Activated gamma-delta T cell treated with anti-CD3 and anti-CD28 coated beads, Interleukin-2, amount 50 U/mL, for 16 hours (primary cell): ENCODE data around the gene SLC49A3.
"Not testable (repeated sequence)": the region's sequence is repeated elsewhere in the genome, so short reads cannot be mapped to it uniquely, and the experiment has no call there.

ENCODE experiments used
- DNase-seq: peaks from one replicate; pipeline ENCODE4 v3.0.0-alpha.2; 2020; ENCODE audit warnings: low read depth

Gene SLC49A3

GRCh38 chr4:722169-722725, 33.3 kb upstream of the SLC49A3 start:
- no peak for DNase-seq

GRCh38 chr4:721261-722168, 32.6 kb upstream of the SLC49A3 start:
- no peak for DNase-seq

GRCh38 chr4:720111-720860, 31.3 kb upstream of the SLC49A3 start:
- DNase-seq = no peak

GRCh38 chr4:718460-718859, 29.5 kb upstream of the SLC49A3 start:
- DNase-seq = no peak

GRCh38 chr4:717601-718320, 28.8 kb upstream of the SLC49A3 start:
- DNase-seq = no peak

GRCh38 chr4:714087-714486, 25.1 kb upstream of the SLC49A3 start:
- DNase-seq = no peak

DNA sequence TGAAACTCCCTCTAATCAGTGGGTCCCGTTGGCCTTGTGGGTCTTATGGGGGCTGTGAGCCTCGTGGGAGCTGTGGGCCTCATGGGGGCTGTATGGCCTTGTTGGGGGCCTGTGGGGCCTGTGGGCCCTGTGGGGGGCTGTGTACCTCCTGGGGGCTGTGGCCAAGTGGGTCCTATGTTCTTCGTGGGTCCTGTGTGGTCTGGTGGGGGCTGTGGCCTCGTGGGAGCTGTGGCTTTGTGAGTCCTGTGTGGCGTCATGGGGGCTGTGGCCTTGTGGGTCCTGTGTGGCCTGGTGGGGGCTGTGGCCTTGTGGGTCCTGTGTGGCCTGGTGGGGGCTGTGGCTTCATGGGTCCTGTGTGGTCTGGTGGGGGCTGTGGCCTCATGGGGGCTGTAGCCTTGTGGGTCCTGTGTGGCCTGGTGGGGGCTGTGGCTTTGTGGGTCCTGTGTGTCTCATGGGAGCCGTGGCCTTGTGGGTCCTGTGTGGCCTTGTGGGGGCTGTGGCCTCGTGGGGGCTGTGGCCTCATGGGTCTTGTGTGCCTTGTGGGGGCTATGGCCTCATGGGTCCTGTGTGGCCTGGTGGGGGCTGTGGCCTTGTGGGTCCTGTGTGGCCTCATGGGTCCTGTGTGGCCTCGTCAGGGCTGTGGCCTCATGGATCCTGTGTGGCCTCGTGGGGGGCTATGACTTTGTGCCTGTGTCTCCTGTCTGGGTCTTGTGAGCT, 24.1 kb upstream of the SLC49A3 start:
- DNase-seq = no peak

DNA sequence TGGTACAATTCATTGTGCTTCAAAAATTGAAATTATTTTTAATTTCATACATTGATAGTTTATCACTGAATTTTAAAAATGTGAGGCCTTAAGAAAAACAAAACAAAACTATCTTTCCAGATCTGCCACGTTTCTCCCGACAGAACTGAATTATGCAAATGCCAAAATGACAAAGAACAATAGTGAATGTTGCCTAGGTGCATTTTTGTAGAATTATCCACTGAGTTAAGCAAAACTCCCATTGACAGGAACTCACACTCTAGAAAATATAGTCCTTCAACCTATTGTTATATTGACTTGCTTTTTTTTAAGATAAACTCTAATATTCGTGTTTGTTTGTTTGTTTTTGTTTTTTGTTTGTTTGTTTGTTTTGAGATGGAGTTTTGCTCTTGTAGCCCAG, 23.1 kb upstream of the SLC49A3 start:
- no peak for DNase-seq

DNA sequence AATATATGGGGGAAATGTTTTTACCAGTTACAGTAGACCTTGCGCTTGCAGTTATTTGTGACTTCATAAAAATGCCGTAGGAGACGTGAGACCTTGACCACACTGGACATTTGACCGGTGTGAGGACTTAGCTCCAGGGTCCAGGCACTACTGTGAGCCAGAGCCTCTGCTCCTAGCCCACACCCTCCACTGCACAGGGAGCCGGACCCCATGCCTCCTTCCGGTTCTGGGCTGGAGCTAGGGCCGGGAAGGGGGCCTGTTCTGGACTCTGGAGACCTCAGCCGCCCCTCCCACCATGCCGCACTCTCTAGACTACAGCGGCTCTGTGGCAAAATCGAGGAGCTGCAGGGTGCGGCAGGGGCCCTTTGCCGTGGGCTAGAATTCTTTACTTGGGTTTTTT, 22.0 kb upstream of the SLC49A3 start:
- DNase-seq = no peak

DNA sequence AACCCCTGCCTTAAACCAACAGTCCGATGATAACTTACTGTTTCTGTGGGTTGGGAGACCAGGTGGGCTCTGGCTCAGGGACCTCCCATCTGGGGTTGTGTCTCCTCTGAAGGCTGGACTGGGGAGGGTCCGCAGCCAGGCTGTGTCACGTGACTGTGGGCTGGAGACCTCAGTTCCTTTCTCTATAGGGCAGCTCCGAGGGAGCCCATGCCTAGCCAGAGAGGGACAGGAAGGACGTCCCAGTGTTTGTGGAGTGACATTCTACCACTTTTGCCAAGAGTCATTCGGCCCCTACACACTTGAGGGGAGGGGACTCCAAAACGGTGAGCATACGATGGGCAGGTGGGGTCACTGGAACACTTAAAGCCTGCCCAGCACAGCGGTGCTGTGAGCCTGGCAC, 21.2 kb upstream of the SLC49A3 start:
- no peak for DNase-seq

DNA sequence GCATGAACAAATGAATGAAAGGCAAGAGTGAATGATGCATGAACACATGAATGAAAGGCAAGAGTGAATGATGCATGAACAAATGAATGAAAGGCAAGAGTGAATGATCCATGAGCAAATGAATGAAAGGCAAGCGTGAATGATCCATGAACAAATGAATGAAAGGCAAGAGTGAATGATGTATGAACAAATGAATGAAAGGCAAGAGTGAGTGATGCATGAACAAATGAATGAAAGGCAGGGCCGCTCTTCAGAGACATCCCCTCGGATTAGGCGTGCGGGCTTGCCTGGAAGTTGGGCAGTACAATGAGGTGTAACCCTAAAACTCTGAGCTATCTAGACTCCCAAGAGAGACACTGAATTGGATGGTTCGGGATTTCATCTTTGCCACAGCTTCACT, 20.4 kb upstream of the SLC49A3 start:
- no peak for DNase-seq

DNA sequence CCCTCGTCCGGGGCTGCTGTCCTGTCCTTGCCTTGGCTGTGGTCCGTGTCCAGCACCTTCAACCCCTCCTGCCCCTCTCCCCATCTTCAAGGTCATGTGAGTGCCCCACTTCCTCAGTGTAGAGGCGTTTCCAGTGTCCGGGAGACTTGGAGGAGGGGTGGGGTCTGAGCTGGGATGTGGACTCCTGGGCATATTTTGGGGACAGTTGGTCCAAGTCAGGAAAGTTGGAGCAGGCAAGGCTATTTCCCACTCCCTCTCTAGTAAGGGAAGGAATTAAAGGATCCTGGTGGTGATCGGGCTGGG, 19.6 kb upstream of the SLC49A3 start:
- no peak for DNase-seq

DNA sequence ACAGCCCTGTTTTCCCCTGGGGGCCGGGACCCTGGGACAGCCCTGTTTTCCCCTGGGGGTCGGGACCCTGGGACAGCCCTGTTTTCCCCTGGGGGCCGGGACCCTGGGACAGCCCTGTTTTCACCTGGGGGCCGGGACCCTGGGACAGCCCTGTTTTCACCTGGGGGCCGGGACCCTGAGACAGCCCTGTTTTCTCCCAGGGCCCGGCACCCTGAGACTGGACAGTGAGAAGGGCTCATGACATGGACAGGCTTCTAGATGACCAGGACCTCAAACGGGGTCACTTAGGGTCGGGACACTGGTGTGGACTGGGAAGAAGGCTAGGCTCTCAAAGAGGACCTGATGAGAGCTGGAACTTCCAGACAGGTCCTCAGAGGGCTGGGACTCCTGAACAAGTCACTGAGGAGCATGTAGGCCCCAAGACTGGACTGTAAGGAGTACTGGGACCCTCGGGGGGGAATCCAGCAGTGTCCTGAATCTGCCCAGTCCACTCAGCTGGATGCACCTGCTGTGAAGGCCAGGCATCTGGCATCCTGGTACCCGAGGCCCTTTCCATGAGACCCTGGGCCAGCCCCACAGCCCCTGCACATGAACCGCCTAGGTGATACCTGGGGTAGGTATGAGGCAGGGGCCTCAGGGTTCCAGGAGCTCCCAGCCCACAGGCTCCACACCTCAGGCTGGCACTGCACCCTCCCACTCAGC, 19.1 kb upstream of the SLC49A3 start:
- no peak for DNase-seq

DNA sequence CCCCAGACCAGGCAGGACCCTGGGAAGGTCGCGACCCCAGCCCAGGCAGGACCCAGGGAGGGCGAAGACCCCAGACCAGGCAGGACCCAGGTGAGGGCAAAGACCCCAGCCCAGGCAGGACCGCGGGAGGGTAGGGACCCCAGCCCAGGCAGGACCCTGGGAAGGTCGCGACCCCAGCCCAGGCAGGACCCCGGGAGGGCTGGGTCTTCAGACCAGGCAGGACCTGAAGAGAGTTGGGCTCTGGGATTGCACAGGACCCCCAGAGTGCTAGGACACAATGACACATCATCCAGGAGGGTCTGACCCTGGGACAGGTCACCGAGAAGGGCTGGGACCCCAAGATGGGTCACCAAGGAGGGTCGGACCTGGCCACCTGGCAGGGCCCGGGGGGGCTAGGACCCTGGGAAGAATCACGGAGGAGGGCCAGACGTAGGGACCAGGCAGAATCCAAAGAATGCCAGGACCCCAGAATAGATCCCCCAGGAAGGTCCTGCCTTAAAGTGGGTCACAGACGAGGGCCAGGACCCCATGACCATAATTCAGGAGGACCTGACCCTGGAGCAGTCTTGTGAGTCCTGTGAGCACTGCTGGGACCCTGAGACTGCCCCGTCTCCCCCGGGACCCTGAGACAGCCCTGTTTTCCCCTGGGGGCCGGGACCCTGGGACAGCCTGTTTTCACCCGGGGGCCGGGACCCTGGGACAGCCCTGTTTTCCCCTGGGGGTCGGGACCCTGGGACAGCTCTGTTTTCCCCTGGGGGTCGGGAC, 18.1 kb upstream of the SLC49A3 start:
- no peak for DNase-seq

- DNase-seq = not testable (repeated sequence)
Measured at GRCh38 chr4:706083-706633, 17.2 kb upstream of the SLC49A3 start.

- DNase-seq = peak; percentile 96
Measured at GRCh38 chr4:705278-706082, 16.5 kb upstream of the SLC49A3 start, which contains the start of gene PCGF3. PCGF3 (plus strand) TSS chr4:705832; CDS start chr4:733681, 27,849 bp downstream.

GRCh38 chr4:704971-705277, 16.0 kb upstream of the SLC49A3 start:
- no peak for DNase-seq

DNA sequence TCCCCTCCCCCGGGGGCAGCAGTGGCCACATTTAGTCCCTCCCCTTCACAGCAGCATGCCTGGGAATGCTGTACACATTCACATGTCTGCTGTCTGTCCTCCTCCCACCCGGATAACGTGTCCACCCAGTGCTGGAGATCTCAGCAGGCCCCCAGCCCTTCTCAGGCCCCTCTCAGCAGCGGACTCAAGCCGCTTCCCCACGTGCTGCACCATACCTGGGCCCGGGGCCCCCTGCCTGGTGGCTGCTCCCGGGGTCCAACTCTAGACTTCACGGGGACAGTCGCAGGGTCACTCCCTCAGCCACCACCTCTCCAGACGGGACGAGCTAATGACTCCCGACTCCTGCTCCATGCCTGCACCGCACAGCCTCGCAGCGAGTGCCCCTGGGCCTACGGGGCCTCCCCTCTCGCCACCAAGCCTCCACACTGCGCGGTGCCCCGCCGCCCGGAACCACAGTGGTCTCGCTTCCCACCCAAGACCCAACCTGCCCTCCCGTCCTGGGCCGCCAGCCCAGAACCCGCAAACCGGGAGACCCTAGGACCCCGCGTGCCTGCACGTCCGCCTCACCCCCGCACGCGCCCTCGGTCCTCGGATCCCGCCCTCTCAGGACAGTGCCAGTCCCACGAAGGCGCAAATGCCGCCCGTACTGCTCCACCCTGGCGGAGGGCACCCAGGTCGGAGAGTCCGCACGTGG, 15.4 kb upstream of the SLC49A3 start:
- DNase-seq = no peak
